ENCODE measurements around the gene SP6.

DNA sequence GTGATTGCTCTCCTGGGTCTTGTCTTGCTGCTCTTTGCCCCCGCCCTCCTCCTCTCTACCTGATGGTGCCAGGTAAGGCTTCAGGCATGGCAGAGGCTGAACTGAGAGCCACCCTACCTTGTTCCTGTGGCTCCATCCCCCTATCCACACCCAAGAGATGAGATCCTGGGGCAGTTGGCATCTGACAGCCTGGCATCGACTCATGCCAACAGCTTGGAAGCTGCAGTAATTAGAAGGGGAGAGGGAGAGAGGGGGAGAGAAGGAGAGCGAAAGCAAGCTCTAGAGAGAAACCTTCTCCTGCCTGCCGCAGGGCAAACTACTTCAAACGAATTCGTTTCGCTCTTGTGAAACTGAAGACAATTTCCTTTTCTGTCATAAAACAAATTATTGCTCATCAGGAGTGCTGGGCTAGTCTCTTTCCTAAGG lies 13.8 kb upstream of the SP6 start:
- TF ChIP-seq RAD21 (IDR thresholded peaks at IDR 0.05; ENCODE audit: low read depth) (no peak), TAF1 (IDR thresholded peaks at IDR 0.05; ENCODE audit: low read depth) (no peak), EP300 (IDR thresholded peaks at IDR 0.05; ENCODE audit: borderline replicate concordance) (no peak), NFIC (IDR thresholded peaks at IDR 0.05) (no peak), MAX (IDR thresholded peaks at IDR 0.05) (no peak), TCF12 (IDR thresholded peaks at IDR 0.05; ENCODE audit: low read depth) (no peak), CREB1 (IDR thresholded peaks at IDR 0.05; ENCODE audit: low read depth) (no peak), FOXM1 (IDR thresholded peaks at IDR 0.05; ENCODE audit: borderline replicate concordance, low read depth) (no peak)
- TF ChIP-seq, protein P1, sequence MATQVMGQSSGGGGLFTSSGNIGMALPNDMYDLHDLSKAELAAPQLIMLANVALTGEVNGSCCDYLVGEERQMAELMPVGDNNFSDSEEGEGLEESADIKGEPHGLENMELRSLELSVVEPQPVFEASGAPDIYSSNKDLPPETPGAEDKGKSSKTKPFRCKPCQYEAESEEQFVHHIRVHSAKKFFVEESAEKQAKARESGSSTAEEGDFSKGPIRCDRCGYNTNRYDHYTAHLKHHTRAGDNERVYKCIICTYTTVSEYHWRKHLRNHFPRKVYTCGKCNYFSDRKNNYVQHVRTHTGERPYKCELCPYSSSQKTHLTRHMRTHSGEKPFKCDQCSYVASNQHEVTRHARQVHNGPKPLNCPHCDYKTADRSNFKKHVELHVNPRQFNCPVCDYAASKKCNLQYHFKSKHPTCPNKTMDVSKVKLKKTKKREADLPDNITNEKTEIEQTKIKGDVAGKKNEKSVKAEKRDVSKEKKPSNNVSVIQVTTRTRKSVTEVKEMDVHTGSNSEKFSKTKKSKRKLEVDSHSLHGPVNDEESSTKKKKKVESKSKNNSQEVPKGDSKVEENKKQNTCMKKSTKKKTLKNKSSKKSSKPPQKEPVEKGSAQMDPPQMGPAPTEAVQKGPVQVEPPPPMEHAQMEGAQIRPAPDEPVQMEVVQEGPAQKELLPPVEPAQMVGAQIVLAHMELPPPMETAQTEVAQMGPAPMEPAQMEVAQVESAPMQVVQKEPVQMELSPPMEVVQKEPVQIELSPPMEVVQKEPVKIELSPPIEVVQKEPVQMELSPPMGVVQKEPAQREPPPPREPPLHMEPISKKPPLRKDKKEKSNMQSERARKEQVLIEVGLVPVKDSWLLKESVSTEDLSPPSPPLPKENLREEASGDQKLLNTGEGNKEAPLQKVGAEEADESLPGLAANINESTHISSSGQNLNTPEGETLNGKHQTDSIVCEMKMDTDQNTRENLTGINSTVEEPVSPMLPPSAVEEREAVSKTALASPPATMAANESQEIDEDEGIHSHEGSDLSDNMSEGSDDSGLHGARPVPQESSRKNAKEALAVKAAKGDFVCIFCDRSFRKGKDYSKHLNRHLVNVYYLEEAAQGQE (IDR thresholded peaks at IDR 0.05; ENCODE audit: low read depth), result no peak
